ENCODE data around the gene RUNX3.

- TF ChIP-seq, protein P1, sequence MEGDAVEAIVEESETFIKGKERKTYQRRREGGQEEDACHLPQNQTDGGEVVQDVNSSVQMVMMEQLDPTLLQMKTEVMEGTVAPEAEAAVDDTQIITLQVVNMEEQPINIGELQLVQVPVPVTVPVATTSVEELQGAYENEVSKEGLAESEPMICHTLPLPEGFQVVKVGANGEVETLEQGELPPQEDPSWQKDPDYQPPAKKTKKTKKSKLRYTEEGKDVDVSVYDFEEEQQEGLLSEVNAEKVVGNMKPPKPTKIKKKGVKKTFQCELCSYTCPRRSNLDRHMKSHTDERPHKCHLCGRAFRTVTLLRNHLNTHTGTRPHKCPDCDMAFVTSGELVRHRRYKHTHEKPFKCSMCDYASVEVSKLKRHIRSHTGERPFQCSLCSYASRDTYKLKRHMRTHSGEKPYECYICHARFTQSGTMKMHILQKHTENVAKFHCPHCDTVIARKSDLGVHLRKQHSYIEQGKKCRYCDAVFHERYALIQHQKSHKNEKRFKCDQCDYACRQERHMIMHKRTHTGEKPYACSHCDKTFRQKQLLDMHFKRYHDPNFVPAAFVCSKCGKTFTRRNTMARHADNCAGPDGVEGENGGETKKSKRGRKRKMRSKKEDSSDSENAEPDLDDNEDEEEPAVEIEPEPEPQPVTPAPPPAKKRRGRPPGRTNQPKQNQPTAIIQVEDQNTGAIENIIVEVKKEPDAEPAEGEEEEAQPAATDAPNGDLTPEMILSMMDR (IDR thresholded peaks at IDR 0.05): no peak
- TF ChIP-seq SMC3 (IDR thresholded peaks at IDR 0.05; ENCODE audit: low read depth, low read length) (no peak), POLR2AphosphoS5 (IDR thresholded peaks at IDR 0.05; ENCODE audit: low read depth, low read length) (no peak), TEAD4 (IDR thresholded peaks at IDR 0.05; ENCODE audit: borderline replicate concordance, insufficient read depth) (no peak), EZH2phosphoT487 (IDR thresholded peaks at IDR 0.05; ENCODE audit: borderline replicate concordance, low read depth) (no peak), IRF3 (IDR thresholded peaks at IDR 0.05; ENCODE audit: low read depth, low read length) (no peak)
- TF ChIP-seq, protein P2, sequence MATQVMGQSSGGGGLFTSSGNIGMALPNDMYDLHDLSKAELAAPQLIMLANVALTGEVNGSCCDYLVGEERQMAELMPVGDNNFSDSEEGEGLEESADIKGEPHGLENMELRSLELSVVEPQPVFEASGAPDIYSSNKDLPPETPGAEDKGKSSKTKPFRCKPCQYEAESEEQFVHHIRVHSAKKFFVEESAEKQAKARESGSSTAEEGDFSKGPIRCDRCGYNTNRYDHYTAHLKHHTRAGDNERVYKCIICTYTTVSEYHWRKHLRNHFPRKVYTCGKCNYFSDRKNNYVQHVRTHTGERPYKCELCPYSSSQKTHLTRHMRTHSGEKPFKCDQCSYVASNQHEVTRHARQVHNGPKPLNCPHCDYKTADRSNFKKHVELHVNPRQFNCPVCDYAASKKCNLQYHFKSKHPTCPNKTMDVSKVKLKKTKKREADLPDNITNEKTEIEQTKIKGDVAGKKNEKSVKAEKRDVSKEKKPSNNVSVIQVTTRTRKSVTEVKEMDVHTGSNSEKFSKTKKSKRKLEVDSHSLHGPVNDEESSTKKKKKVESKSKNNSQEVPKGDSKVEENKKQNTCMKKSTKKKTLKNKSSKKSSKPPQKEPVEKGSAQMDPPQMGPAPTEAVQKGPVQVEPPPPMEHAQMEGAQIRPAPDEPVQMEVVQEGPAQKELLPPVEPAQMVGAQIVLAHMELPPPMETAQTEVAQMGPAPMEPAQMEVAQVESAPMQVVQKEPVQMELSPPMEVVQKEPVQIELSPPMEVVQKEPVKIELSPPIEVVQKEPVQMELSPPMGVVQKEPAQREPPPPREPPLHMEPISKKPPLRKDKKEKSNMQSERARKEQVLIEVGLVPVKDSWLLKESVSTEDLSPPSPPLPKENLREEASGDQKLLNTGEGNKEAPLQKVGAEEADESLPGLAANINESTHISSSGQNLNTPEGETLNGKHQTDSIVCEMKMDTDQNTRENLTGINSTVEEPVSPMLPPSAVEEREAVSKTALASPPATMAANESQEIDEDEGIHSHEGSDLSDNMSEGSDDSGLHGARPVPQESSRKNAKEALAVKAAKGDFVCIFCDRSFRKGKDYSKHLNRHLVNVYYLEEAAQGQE (IDR thresholded peaks at IDR 0.05; ENCODE audit: low read depth, low read length): no peak
Measured at GRCh38 chr1:24967962-24968361, 37.9 kb upstream of the RUNX3 start.
